Activated T-helper 1 cell treated with Interleukin-2 at 50 U/mL for 16 hours (primary cell): Measurements from ENCODE around the gene AJUBA.

ENCODE experiments used
- DNase-seq: peaks from one replicate; pipeline ENCODE4 v3.0.0-alpha.2; 2020; ENCODE audit warnings: low read depth

AJUBA gene

DNA sequence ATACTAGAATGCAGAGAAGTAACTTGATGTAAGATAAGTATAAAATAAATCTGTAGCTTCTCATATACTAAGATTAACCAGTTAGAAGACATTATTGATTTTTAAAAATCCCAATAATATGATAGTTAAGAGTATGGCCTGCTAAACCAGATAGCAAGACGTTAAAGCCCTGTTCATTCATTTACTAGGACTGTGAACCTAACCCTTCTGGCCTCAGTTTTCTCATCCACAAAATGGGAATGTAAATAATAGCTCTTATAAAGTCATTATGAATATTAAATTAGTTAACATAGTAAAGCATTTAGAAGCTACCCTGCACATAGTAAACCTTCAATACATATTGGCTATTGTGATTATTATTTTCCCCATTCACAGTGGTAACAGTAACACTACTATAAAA, 47.2 kb downstream of the AJUBA start:
- no peak for DNase-seq

DNA sequence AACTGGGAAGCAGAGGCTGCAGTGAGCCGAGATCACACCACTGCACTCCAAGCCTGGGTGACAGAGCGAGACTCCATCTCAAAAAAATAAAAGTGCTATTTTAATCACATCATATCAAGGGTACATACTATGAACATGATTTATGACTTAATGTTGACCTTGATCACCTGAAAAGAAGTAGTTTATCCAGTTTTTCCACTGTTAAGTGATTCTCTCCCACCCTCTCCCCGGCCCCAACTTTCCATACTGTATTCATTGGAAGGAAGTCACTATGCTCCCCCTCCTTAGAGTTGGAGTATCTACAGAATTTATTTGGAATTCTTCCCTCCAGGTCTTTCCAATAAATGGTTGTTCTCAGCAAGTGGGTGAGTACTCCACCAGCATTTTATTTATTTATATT, 50.2 kb downstream of the AJUBA start:
- DNase-seq: no peak

DNA sequence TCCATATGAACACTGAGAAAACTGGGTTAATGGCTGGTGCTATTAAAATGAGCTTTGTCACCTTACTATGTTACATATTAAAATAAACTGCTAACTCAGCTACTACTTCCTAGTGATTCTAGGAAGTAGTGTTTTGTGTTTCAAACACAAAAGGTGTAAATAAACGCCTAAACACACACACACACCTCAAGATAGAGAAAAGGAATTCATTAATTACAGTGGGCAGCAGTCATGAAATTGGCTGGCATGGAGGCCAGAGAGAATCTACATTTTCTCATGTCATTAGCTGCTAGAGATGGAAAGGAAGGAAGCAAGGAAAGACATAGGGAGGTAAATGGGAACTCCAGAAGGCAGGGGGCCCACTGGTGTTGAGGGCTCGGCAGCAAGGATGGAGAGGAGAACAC, 52.4 kb downstream of the AJUBA start:
- no peak for DNase-seq

DNA sequence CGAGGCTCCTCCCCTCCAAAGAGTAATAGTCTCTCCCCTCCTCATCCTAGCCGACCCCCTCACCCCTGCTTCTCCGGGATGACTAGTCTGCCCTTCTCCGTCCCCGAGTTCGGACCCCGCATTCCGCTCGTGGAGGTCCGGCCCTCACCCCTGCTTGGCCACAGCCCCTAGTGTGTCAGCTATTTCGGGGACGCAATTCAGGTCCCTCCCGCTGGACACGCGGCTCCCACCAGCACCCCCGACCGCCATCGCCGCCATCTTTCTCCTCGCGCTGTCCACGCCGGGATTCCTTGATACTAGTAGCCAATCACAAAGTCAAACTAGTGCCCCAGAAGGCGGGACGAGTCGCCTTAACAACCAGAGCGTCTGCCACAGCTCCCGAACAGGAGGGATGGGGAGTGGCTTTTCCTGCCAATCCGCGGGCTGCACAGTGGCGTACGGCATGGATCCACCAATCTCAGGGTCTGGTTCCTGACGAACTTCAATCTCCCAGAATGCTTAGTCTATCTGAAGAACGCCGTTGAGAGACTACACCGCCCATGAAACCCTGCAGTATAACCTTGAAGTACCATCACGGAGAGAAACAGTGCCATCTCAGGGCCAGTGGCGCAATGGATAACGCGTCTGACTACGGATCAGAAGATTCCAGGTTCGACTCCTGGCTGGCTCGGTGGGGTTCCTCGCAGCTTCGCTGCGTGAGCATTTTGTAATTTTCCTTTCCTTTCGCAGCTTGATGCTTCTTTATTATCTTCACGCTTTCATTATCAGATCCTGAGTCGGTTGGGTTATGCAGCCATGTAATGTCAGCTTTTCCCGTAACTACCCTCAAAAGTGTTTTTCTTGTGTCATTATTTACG, 53.0 kb downstream of the AJUBA start, which contains the start of gene PRMT5:
Gene PRMT5, minus strand, starts transcription at position 273 of the 857 bp plus-strand sequence. Its CDS starts 15 bp downstream, at position 258.
- peak; percentile 93 for DNase-seq

- no peak for DNase-seq
These were observed 53.9 kb downstream of the AJUBA start for GRCh38 chr14:22928237-22929103.

- no peak for DNase-seq
These were observed 56.0 kb downstream of the AJUBA start for GRCh38 chr14:22926316-22926715.

GRCh38 chr14:22925513-22925912, 56.8 kb downstream of the AJUBA start:
- DNase-seq: no peak

- no peak for DNase-seq
These were observed 58.6 kb downstream of the AJUBA start for GRCh38 chr14:22923746-22924145.

DNA sequence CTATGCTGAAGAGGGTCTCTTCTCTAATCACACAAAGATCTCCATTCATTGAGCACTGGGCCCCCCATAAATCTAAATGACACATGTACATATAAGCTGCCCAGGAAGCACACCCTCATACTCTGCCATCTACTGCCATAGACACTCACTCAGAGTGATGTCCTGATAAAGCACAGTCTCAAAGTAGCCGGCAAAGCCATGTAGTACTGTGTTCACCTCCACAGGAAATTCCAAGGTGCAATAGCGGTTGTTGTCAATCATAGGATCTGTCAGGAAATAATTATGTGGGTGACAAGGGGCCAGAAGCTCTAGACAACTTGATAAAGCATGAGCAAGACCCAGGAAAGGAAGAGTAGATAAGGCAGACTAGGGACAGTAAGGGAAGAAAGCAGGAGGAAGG, 60.1 kb downstream of the AJUBA start:
- DNase-seq: no peak
